Testis (tissue), 2 donors: ENCODE data around the gene ARHGDIG.

Source experiments
- CTCF ChIP-seq, 3 experiments: fragments of 450-650 bp in 2 of 3; fragments of 200-600 bp in 1 of 3; sonication (generic) in 1 of 3; IDR thresholded peaks; one replicate each; pipeline ENCODE4 v1.5.1; 2016 to 2019; ENCODE audit warnings: antibody characterized with exemption in 3 of 3, mild to moderate bottlenecking in 2 of 3, moderate library complexity in 1 of 3
- POLR2A ChIP-seq: fragments of 450-650 bp; IDR thresholded peaks from one replicate; pipeline ENCODE4 v1.6.1; 2017; ENCODE audit warnings: antibody characterized with exemption, mild to moderate bottlenecking, moderate library complexity

- TF ChIP-seq CTCF (IDR thresholded peaks at IDR 0.05) (no peak), POLR2A (no peak)
Measured at GRCh38 chr16:324201-324450, 43.7 kb downstream of the ARHGDIG start.
